NCI-H187 (cell line): ENCODE measurements around the gene PRSS50.

Experiments
- DNase-seq, 2 experiments: peaks; one replicate each; lab custom pipeline; 2025; lab: John Stamatoyannopoulos, UW

PRSS50 gene

DNA sequence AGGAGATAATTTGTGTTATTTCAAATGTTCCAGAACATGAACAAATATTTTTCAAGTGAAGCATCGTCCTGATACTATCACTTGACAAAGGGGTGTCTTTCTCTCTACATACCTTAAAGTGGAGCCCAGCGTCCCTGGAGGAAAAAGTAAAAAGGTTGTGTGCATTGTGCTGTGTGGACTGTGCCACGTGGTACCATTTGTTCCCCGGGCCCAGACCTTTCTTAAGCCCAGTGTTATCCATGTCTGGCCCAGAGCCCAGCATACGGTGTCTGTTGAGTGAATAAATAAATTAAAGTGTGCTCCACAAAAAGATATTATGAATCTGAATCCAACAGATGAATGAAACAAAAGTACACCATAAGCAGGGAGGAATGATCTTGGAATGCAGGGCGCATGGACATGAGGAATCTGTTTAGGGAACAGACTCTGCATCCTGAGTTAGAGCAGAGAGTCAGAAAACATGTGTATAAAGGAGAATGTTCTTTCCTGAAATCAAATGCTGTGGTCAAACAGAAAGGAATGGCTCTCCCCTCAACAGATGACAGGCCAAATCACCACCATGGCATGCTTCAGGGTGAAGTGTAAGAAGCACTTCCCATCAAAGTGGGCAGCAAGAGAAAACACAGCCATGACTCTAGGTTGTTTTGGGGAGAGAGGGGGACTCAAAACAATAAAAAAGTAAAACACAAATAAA, 8.1 kb upstream of the PRSS50 start:
- DNase-seq = no peak

DNA sequence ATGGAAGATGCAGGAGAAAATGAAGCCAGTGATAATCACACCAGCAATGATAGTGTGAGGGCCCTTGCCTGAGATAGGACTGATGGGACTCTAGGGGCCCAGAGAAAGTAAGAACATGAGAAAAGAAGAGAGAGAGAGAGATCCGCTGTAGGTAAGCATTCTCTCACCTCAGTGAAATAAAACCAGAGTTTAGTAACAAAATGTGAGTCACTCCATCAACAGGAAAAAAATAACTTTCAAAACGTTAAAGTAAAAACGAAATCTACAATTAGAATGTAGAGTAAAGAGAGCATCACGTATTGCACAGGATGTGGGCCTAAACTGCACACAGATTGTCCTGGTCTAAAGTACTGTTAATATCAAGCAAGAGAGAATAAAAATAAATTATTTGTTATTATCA, 6.8 kb upstream of the PRSS50 start:
- no peak for DNase-seq

DNA sequence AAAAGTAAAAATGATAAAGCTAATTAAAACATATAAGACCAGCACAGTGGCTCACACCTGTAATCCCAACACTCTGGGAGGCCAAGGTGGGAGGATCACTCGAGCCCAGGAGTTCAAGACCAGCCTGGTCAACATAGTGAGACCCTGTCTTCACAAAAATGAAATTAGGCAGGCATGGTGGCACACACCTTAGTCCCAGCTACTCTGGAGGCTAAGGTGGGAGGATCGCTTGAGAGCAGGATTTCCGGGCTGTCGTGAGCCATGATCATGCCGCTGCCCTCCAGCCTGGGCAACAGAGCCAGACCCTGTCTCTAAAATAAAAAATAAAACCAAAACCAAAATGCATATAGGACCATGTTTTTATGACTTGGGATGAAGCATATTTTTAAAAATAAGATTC, 4.8 kb upstream of the PRSS50 start:
- no peak for DNase-seq

DNA sequence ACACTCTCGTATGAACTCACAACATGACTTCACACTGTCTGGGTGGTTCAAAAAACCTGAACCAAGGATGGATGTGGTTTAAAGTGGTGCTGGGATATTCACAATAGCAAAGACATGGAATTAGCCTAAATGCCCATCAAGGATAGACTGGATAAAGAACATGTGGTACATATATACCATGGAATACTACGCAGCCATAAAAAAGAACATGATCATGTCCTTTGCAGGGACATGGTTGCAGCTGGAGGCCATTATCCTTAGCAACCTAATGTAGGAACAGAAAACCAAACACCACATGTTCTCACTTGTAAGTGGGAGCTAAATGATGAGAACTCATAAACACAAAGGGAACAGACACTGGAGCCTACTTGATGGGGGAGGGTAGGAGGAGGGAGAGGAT, 3.3 kb upstream of the PRSS50 start:
- no peak for DNase-seq

DNA sequence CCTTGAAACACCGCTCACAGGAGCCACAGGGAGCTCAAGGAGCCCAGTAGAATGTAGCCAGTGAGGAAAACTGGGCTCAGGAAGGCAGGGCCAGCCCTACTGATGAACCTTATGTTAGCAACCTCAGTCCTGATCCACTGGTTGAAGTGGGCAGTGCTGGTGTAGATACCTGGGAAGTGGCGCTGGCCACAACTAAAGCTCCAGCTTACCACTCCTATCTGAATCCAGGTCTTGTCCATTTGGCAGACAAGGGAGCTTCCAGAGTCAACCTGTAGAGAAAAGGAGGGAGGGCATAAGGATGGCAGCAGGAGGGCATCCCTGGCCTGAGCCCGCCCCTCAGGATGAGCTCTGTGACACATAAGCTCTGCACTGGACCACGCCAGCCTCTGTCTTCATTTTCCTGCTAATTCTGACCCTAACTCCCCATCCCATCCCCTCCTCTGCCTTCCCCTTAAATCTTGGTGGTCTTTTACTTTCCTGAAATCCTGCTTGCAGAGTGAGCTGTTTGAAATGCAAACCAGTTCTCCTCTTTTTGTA, 2.1 kb upstream of the PRSS50 start:
- DNase-seq = no peak

DNA sequence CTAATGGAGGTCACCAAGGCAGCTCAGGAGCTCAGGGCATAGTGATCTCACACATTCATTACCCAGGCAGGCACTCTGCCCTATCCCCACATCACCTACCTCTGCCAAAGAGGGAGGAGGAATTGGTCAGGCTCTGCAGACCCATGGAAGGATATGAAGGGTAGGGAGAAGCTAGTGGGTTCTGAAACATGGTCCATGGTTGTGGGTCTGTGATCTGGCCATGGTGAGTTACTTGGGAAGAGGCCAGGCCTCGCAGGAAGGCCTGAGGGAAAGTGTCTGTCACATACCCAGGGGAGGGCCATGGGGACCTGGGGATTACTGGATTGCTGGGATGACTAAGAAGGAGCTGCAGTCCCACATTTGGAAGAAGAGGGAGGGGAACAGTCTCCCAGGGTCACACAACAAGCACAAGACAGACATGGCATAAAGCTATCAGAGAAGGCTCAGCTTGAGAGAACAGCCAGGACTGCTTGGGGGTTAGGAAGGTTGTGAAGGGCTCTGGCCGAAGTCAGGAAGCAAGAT, 1.4 kb upstream of the PRSS50 start:
- DNase-seq = no peak

DNA sequence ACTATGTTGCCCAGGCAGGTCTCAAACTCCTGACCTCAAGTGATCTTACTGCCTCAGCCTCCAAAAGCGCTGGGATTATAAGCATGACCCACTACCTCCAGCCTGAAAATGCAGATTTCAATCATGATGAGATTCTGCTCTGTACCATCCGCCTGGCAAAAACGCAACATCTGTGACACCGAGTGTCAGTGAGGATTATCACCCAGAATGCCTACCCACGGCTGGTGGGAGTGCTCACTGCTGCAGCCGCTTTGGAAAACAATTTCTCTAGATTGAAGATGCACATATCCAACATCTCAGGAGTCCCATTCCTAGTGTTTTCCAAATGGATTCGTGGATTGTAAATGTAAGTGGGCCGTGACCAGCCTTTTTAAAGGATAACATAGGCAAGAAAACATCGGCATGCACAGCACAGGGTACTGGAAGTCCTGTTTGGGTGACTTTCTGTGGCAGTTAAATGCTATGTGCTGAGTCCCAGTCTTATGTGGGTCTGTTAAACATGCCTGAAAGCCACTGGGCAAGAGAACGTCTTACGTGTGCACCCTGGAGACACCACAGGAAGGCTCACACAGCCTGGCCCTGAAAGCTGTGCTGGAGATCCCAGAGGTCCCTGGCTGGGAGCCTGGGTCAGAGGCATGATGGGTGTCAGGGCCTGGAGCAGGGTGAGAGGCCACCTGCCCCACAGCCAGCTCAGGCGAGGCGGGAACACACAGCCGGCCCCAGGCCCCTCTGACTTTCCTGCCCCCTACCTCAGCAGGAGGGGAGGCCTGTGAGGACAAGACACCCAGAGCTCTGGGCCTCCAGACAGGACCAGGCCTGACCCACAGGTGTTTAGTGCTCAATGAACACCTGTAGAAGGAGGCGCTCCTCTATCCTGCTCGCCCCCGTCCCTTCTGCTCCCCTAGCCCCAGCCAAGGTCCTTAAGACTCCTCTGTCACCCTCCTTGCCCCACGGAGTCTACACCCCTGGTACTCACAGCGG, 918 bp downstream of the PRSS50 start:
- DNase-seq = no peak

DNA sequence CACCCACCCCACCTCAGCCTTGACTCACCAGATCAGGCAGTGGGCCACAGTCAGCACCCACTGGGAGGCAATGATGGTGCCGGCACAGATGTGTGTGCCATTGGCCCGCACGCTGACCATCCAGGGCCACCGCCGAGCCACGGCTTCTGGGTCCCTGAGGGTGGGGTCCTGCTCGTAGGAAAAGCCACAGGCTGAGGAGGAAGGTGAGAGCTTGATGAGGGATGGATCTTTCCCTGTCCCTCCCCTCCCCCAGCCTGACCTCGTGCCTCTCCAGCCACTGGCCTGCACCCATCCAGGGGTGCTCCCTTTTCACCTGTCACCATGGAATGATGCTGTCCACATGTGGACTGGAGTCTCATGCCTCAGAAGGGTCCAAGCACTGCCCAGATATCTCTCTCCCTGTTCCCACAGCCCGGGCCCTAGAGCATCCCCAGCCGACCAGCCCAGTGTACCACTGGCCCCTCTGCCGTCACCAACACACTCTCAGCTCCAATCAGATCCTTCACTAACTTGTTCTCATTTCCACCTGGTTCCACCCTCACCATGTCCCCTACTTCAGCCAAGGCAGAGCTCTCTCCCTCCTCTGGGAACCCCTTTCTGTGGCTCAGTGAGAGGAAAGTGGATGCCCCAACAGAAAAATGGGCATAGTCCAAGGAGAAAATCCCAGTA, 2.0 kb downstream of the PRSS50 start:
- no peak for DNase-seq

DNA sequence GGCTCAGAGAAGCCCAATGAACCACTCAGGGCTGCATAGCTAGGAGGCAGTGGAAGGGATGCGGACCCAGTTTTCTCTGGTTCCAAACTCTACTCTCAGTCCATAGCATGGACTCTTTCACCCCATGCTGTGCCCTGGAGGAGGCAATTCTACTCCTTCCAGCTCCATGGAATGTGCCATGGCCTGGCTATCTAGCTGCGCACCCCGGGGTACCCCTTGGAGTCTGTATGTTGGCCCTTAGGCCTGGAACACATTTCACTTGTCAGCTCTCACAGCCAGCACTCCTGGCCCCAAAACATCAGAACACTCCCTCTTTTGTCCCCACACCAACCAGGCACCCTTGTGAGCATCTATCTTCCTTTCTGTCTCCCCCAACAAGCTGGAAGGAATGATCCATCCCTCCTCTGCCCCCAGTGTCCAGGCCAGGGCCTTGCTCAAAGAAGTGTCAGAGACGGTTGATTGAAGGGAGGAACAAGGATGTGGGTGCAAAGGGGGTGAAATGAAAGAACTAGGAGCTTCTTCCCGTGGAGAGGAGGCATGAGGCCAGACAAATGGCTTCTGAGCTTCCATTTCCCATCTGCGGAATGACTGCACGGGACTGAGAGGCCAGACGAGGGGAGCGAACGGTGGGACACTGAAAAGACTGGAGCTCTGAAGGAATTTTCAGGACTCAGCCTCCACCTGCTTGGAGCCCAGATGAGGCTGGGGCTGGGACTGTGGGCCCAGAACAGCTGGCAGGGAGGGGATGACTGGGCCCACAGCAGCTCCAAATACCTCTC, 2.8 kb downstream of the PRSS50 start:
- no peak for DNase-seq

DNA sequence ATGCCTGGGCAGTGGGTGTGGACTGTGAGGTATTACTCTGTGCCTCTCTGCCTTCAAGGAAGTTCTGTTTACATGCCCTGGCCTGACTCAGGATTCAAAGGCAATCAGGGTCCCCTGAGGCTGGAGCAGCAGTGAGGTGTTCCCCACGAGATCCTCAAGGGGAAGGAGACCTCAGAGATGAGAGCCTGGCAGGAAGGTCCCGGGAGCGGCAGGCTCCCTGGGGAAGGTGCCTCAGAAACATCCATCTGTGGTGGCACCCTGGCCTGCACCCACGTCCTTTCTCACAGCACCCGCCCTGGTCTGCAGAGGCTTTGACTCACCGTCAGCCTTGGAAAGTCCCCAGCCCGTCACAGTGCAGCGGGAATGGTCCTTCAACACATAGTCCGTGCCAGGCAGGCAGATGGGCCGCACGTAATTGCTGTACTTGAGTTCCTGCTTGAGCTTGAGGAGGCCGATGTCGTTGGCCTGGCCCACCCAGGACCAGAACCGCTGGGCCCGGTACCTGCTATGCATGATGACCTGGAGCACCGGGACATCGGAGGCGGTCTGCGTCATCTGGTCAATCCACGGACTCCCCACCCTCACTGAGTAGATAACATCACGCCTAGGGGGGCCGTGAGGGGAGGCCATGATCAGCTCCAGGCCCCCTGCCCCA, 3.6 kb downstream of the PRSS50 start:
- no peak for DNase-seq

DNA sequence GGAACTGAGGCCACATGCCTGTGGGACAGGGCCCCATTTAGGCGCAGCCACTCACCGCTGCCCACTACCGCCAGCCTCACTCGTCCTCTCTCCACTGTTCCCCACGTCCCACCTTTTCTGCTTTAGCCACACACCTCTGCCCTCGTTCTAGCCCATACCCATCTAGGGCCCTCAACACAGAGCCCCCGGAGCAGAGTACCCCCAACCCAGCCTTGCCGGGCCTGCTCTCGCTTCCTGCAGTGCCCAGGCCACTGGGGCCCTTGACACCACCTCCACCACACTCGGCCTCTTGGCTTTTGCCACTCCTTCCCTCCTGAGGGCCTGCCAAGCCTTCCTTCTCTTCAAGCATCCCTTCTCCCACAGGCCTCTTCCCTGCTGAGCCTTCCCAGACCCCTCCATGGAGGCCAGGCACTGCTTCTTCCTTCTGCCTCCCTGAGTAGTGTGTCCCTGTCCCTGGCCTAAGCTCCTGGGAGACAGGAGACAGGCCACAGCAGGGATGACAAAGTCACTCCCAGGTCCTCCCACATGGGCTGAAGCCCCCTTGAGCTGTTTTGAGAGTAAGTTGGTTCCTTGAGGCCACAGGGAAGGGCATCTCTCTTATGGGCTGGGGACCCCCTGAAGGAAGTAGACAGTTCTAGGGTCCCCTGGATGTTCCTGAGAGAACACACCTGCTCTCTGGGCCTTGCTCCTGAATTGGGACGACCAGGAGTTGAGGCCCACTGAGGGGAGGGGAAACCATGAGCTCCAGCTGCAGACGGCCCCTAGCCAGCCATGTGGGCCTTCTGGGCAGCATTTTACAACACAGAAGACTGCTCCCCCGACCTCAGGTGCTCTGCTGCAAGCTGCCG, 4.4 kb downstream of the PRSS50 start:
- DNase-seq = no peak

DNA sequence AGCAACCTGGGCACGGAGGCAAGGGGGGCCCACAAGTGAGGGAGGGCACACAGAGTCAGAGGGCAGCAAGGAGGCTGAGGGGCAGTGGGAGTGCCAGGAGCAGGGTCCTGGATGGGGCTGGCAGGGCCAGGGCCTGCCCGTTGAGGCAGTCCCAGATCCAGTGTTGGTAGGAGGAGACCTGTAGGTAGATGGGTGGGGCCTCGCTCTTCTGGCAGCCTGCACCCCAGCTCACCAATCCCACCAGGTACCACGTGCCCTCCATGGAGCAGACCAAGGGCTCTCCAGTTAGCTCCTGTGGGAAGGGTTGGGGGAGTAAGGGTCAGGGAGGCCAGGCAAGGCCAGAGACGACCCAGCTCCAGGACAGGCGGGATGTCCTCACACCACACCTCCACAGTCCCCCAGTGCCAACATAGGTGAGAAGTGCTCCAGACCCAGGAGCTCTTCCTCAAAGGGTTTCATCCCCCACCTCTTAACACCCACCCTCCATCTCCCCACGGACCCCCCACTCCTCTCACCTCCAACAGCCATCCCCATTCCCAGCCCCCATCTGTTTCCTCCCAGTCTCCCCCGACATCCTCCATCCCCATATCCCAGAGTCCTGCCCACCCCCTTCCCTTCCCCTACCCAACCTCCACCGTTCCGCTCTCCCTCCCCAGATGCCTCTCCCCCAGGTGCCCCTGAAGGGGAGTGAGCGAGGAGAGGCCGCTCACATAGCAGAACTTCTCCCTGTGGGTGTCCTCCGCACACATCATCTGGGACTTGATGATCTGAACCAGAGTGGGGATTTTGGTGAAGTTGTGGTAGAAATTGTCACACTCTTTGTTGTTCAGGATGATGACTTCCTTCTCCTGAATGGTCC, 5.2 kb downstream of the PRSS50 start:
- no peak for DNase-seq

DNA sequence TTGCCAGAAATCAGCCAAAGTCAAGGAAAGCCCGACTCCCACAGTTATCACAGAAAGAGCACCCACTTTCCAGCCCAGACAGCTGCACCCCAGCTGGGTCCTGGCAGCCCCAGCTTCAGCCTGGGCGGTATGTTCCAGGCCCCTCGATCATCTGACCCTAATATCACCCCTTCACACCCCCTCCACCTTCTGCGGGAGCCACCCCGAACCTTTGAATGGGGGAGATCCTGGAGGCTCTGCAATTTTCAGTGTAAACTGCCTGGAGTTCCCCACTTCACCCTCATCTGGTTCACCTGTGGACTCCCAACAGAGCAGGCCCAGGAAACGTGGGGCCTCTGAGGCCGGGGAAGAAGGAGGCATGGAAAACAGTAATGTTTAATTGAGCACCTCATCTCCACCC, 5.9 kb downstream of the PRSS50 start:
- DNase-seq = no peak

DNA sequence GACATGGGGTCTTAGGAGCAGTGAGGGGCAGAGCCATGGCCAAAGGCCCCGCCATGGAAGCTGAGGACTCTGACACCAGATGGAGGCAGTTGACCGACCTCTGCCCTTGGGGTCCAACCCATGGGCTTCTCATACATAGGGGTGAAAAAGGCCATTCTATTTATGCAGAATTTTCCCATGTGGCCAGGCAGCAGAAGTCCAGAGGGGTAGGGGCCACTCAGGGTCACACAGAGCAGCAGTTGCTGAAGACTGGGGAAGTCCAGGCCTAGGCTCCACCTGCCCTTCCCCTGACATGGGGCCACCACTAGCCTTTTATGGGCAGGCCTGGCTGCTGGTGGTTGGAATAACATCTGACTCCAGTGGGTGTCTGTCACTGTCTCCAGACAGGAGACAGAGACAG, 6.4 kb downstream of the PRSS50 start:
- DNase-seq = no peak

DNA sequence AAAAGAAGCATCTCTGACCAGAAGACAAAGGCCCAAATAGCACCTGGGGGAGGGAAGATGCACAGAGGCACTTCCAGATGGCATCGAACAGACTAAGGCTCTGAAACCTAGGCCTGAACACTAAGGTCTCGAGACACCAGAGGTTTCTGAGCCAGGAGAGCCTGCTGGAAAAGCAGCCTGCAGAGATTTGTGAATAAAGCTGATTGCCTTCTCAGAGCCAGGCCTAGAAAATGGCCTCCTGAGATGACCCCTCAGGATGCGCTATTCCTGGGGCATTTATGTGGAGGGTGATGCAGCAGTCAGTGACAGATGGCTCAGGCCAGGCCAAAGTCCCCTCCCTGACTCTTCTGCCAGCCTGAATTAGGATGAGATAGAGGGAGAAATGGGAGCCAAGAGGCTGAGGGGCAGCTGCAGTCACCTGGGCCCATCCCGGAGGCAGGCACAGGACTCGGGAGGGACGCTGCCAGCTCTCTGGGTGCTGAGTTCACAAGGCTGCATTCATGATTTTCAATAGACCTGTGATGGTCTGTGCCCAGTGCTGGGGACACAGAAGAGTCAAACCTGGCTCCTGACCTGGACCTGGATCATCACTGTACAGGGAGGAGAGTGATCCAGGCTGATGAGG, 6.9 kb downstream of the PRSS50 start:
- no peak for DNase-seq

DNA sequence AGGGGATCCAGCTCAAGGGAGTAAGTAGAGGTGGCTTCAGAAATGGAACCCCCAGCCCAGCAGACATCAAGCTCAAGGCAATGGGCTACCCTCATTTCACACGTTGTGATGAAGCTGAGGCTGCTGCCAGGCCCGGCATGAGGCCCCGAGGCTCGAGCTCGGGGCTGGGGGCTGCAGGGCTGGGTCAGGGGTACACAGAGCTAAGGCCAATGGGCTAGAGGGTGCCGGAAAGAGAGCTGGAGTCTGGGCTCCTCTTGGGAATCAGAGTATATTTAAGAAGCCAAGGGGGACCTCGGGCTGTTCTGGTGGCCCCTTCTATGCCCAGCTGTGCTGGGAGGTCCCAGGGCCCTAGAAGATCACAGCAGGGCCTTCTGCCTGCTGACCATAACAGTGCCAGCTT, 7.4 kb downstream of the PRSS50 start:
- no peak for DNase-seq

DNA sequence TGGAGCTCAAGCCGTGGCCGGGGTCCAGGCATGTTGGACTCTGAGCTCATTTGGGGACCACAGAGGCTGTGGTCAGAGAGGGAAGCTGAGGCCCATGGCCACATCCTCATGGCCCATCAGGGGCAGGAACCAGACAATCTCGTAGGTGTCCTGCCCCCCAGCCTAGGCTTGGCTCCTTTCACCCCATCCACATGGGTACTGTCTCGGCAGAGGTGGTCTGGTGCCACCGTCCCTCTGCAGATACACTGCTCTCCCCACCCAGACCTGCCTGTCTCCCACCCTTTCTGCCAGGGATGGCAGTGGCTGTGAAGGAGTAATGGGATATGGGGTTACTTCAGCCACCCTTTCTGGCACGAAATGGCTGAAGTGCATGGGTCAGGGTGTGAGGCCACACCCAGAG, 7.9 kb downstream of the PRSS50 start:
- no peak for DNase-seq

DNA sequence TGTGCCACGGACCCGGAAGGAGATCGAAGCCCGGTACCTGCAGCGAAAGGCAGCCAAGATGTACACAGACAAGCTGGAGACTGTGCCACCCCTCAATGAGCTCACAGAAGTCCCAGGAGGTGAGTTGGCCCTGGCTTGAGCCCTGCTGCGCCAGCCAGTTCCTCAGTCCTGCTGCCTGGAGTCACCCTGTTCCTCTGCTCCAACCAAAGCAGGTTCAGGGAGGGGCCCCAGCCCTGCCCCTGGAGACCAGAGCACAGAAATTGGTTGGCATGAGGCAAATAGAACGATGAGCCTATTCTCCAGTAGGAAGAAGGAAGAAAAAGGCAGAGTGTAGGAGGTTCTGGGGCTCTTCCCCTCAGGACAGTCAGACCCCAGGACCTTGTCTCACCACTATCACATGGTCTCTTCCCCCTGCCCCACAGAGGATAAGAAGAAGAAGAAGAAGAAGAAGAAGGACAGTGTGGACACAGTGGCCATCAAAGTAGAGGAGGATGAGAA, 8.5 kb downstream of the PRSS50 start:
- DNase-seq = no peak
